Measurements from ENCODE around the gene AHCYL2.
"Not testable (repeated sequence)": the region's sequence is repeated elsewhere in the genome, so short reads cannot be mapped to it uniquely, and the experiment has no call there.

AHCYL2 gene

DNA sequence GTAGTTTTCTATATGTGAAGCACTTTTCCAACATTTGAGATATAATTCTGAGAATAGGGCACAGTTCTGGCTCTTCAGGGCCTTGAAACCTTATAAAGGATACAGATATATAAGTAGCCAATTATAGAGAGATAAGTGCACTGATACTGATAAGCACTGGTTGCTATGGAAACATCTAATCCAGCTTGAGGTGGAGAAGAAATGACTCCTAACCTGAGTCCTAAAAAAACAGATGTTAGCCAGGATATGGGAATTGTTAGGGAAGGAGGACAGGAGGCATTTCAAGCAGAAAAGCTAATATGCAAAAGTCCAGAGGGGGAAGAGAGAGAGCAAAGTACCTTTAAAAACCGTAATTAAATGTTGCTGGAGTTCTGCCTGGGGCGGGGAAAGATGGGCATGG, 240.2 kb downstream of the AHCYL2 start:
- no peak for TF ChIP-seq CTCF (IDR thresholded peaks at IDR 0.05; ENCODE audit: insufficient read depth, low read depth, low read length, missing control alignments)

GRCh38 chr7:129466796-129467195, 242.0 kb downstream of the AHCYL2 start:
- no peak overlapping the region for H3K4me3 ChIP-seq (ENCODE audit: low read depth, low read length)
- no peak for TF ChIP-seq CTCF (IDR thresholded peaks at IDR 0.05; ENCODE audit: insufficient read depth, low read depth, low read length, missing control alignments)
- DNase-seq (ENCODE audit: low read depth), result no peak

More for the DNA sequence above, 240.2 kb downstream of the AHCYL2 start:
- no peak overlapping the region for H3K4me3 ChIP-seq (ENCODE audit: low read depth, low read length)
- no peak for DNase-seq (ENCODE audit: low read depth)

- DNase-seq (ENCODE audit: low read depth), result no peak
- TF ChIP-seq CTCF (IDR thresholded peaks at IDR 0.05; ENCODE audit: insufficient read depth, low read depth, low read length, missing control alignments), result no peak
- H3K4me3 ChIP-seq (ENCODE audit: low read depth, low read length), result no peak overlapping the region
Measured at GRCh38 chr7:129468087-129468486, 243.3 kb downstream of the AHCYL2 start.

DNA sequence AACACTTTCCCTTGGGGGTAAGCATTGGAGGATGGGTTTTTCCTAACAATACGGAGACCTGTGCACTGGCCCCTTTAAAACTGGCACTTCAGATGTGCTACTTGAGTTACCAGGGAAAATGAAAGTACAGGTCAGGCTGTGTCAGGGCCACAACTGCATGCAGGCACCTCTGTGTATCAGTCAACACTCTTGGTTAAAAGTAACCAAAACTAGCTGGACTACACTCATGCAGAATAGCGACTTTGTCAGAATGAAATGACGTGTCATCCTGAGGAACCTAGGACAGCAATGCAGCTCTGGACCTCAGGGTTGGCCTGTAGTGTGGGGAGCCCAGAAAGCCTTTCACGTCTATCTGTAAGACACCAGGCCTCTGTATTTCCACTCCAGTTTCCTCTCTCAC, 243.7 kb downstream of the AHCYL2 start:
- no peak overlapping the region for H3K4me3 ChIP-seq (ENCODE audit: low read depth, low read length)
- TF ChIP-seq CTCF (IDR thresholded peaks at IDR 0.05; ENCODE audit: insufficient read depth, low read depth, low read length, missing control alignments), result no peak
- peak; percentile 76 for DNase-seq (ENCODE audit: low read depth)

DNA sequence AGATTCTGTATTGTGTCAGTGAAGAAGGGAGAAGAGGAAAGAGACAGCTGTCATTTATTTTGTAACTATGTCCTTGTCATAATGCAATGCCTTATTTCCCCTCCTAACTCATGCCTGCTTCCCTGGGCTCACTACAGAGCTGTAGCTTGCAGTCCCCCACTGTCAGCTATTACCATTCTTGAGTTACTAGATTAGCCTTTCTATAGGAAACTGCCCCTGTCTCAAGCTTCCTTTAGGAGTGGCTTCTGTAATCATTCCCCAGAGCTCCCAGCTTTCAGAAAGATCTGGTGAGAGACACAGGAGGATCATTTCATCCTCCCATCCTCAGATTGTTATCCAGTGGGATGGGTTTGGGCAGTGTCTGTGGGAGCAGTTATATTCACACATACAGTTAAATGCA, 245.1 kb downstream of the AHCYL2 start:
- no peak for TF ChIP-seq CTCF (IDR thresholded peaks at IDR 0.05; ENCODE audit: insufficient read depth, low read depth, low read length, missing control alignments)
- DNase-seq (ENCODE audit: low read depth), result no peak
- H3K4me3 ChIP-seq (ENCODE audit: low read depth, low read length), result no peak overlapping the region

GRCh38 chr7:129470411-129470810, 245.6 kb downstream of the AHCYL2 start:
- no peak for TF ChIP-seq CTCF (IDR thresholded peaks at IDR 0.05; ENCODE audit: insufficient read depth, low read depth, low read length, missing control alignments)
- no peak for DNase-seq (ENCODE audit: low read depth)
- H3K4me3 ChIP-seq (ENCODE audit: low read depth, low read length), result no peak overlapping the region

DNA sequence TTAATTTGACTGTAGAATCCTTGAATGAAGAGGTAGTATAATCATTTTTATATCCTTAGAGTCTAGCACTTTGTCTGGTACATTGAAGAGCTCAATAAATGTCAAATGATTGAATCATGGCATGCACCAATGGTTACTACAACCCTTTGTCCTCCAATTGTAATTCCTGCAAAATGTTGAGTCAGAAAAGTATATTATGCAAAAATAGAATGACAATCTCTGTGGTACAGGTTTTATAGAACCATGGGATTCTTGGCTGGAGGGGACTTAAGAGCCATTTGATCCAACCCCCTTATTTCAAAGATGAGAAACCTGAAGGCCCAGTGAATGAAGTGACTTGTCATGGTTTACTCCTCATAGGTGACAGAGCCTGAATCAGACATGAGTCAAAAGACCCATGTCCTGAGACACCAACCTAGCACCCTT, 246.6 kb downstream of the AHCYL2 start:
- DNase-seq (ENCODE audit: low read depth), result no peak
- no peak for TF ChIP-seq CTCF (IDR thresholded peaks at IDR 0.05; ENCODE audit: insufficient read depth, low read depth, low read length, missing control alignments)
- no peak overlapping the region for H3K4me3 ChIP-seq (ENCODE audit: low read depth, low read length)

- not testable (repeated sequence) for DNase-seq (ENCODE audit: low read depth); H3K4me3 ChIP-seq (ENCODE audit: low read depth, low read length)
Measured at GRCh38 chr7:129475931-129476330, 251.1 kb downstream of the AHCYL2 start.

DNA sequence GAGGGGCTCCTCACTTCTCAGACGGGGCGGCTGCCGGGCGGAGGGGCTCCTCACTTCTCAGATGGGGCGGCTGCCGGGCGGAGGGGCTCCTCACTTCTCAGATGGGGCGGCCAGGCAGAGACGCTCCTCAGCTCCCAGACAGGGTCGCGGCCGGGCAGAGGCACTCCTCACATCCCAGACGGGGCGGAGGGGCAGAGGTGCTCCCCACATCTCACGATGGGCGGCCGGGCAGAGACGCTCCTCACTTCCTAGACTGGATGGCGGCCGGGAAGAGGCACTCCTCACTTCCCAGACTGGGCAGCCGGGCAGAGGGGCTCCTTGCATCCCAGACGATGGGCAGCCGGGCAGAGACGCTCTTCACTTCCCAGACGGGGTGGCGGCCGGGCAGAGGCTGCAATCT, 251.6 kb downstream of the AHCYL2 start:
- H3K4me3 ChIP-seq (ENCODE audit: low read depth, low read length); DNase-seq (ENCODE audit: low read depth): not testable (repeated sequence)

Data from GM12865 (cell line).